Measurements from ENCODE around the gene TNFRSF25.

Gene TNFRSF25

DNA sequence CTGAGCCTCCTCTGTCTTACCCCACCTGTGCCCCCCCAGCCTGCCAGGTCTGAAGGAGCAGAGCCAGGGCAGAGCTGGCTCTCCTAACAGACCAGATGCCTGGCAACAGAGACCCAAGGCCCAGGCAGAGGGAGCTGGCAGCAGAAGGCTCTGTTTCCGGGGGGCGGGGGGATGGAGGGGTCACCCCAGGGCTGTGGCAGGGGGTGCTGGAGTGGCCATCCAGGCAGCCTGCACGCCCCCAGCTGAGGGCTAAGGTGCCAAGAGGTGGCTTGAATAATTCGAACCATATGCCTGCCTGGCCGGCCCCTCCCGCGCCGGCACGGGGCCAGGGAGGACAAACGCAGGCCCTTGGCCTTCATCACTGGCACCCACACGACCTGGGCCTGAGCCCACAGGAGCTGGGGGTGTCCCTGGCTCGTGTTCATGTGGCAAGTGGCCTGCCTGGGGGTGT lies 41.5 kb upstream of the TNFRSF25 start:
- H3K4me3 ChIP-seq (ENCODE audit: control insufficient read depth, low read depth, low read length), result no peak overlapping the region
- DNase-seq (ENCODE audit: low read depth), result no peak
- TF ChIP-seq, protein P1, sequence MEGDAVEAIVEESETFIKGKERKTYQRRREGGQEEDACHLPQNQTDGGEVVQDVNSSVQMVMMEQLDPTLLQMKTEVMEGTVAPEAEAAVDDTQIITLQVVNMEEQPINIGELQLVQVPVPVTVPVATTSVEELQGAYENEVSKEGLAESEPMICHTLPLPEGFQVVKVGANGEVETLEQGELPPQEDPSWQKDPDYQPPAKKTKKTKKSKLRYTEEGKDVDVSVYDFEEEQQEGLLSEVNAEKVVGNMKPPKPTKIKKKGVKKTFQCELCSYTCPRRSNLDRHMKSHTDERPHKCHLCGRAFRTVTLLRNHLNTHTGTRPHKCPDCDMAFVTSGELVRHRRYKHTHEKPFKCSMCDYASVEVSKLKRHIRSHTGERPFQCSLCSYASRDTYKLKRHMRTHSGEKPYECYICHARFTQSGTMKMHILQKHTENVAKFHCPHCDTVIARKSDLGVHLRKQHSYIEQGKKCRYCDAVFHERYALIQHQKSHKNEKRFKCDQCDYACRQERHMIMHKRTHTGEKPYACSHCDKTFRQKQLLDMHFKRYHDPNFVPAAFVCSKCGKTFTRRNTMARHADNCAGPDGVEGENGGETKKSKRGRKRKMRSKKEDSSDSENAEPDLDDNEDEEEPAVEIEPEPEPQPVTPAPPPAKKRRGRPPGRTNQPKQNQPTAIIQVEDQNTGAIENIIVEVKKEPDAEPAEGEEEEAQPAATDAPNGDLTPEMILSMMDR (IDR thresholded peaks at IDR 0.05; ENCODE audit: control insufficient read depth, insufficient read depth, low read depth, low read length, missing control alignments), result no peak

DNA sequence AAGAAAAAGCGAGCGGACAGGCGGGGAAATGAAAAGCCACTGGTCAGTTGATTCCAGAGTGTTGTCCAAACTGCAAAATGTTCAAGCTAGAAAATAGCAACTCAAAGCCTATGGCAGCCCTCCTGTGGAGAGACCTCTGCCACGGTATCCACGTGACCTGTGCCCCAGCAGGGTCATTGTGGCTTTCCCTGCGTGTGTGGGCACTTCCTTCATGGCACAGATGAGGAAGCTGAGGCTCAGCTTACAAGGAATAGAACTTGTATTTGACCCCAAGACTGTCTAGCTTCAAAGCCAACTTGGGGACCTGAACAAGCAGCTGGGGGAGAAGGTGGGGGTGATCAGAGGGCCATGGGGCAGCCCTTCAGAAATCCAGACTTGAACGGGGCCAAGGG lies 41.1 kb upstream of the TNFRSF25 start:
- H3K4me3 ChIP-seq (ENCODE audit: control insufficient read depth, low read depth, low read length), result no peak overlapping the region
- DNase-seq (ENCODE audit: low read depth), result no peak
- TF ChIP-seq, protein P1 (IDR thresholded peaks at IDR 0.05; ENCODE audit: control insufficient read depth, insufficient read depth, low read depth, low read length, missing control alignments), result no peak

DNA sequence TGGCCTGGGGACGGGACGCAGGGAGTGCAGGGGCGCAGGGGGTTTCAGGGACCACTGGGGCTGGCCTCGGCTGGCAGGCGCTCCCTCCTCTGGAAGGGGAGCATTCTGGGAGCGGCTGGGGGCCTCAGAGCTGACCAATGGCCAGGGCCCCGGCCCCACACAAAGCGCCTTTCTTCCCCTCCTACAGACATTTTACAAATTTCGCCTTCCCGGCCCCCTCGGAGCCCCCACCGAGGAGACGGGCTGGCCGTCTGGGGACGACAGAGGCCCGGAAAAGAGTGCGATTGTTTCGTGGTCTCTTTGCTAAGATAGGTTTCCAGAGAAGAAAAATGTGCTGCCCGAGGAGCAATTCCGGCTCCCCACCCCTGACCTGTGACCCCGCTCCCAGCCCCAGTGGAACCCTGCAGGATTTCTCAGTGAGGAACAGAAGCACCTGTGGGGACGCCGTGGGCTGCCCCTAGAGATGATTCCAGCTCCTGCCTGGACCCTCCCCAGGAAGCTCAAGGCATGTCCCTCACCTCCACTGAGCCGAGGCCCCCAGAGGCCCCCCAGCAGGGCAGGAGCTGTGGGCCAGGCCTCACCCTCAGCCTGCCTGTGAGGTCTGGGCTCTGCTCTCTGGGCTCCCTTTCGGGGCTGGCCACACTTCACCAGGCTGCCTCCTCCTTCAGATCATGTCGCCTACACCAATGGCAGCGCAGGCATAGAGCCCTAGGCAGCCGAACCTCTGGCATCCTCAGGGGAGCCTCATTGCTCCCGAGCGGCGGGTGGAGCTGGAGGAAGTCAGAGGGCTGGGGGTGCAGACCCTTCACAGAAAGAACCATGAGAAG lies 40.5 kb upstream of the TNFRSF25 start:
- H3K4me3 ChIP-seq (ENCODE audit: control insufficient read depth, low read depth, low read length), result no peak overlapping the region
- TF ChIP-seq, protein P1 (IDR thresholded peaks at IDR 0.05; ENCODE audit: control insufficient read depth, insufficient read depth, low read depth, low read length, missing control alignments), result no peak
- no peak for DNase-seq (ENCODE audit: low read depth)

DNA sequence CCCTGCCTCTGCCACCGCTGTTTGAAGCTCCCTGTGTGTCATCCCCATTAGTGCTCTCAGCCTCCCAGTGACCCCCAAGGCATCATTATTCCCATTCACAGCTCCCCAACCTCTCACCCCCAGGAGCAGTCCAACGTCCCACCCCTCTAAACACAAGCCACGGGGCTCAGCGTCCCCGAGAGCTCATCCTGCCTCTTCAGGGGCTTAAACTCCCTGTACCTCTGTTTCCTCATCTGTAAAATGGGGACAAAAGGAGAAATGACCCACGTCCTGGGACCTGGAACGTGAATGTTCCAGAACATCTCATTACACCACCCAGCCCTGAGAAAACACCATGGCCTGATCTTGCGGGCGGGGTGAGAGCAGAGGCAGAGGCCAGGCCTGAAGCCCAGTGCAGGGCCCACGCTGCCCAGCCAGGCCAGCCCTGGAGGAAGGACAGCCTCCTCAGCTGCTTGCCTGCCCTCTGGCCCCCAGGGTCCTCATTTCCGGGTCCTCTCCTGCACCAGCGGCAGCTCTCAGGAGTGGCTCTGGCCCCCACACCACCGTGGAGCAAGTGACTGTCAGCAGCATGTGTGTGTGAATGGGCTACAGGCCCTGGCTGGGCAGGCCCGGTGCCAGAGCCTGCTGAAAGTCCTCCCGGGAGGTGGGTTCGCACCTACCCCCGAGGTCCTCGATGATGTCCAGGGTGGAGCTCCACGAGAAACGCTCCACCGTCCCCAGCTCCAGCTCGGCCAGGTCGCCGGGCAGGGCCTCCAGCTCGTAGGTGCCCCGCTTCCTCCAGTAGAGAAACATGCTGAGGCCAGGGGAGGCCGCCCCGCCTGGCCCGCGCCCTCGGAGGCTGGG lies 39.6 kb upstream of the TNFRSF25 start:
- H3K4me3 ChIP-seq (ENCODE audit: control insufficient read depth, low read depth, low read length), result no peak overlapping the region
- TF ChIP-seq, protein P1 (IDR thresholded peaks at IDR 0.05; ENCODE audit: control insufficient read depth, insufficient read depth, low read depth, low read length, missing control alignments), result no peak
- no peak for DNase-seq (ENCODE audit: low read depth)

DNA sequence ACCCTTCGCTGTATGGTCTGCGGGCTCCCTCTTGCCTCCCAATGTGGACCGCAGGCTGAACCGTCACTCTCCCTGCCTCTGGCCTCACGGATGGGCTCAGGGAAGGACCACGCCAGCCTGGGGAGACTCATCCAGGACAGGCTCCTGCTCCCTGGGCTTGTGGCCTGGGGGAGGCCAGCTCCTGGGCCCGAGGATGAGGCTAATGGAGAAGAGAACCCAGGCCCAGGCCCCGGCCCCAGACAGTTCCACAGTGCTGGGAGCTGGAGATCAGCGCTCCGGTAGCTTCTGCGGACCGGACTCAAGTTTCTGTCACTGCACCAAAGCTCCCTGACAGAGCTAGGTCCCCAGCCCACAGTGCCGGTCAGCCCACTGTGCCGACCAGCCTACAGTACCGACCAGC lies 38.9 kb upstream of the TNFRSF25 start:
- TF ChIP-seq, protein P1 (IDR thresholded peaks at IDR 0.05; ENCODE audit: control insufficient read depth, insufficient read depth, low read depth, low read length, missing control alignments), result no peak
- no peak for DNase-seq (ENCODE audit: low read depth)
- no peak overlapping the region for H3K4me3 ChIP-seq (ENCODE audit: control insufficient read depth, low read depth, low read length)

DNA sequence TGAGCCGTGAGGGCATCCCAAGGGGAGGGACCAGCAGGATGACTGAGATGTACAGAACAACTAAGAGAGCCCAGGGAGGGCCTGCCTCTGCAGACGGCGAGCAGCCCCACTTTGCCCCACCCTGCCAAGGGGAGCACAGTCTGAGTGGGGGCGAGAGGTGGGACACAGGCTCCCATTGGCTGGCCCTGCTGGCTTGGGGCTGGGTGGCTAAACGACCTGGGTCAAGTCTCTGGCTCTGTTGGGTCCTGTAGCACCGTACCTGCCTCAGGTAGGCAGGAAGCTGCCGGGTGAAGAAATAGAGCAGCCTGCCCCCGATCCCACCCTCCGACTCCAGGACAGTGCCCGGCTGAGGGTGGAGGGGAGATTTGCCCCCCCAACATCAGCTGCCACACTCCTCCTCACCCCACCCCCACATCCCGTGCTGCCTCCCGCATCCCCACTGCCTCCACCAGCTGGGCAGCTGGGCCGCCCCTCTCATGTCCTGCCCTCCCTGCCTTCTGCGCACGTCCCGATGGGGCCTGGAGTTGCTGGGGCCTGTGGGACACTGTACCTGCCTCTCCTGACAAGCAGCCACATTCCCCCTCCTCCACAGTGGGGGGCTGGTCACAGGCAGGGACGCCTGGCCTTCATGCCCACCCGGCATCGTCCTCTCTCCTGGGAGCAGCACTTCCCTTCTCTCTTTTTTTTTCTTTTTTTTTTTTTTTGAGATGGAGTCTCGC lies 38.1 kb upstream of the TNFRSF25 start:
- DNase-seq (ENCODE audit: low read depth), result no peak
- H3K4me3 ChIP-seq (ENCODE audit: control insufficient read depth, low read depth, low read length), result no peak overlapping the region
- TF ChIP-seq, protein P1 (IDR thresholded peaks at IDR 0.05; ENCODE audit: control insufficient read depth, insufficient read depth, low read depth, low read length, missing control alignments), result no peak

All from AG09309 (cell line).